ENCODE results near the gene FAM168A. TPM values are rescaled to one million over a fixed set of nuclear protein-coding genes. Genes with fewer than 3 reads are reported as not detected.

FAM168A gene
- total RNA-seq, 1 experiment from 2014 or later: 25.9 TPM

DNA sequence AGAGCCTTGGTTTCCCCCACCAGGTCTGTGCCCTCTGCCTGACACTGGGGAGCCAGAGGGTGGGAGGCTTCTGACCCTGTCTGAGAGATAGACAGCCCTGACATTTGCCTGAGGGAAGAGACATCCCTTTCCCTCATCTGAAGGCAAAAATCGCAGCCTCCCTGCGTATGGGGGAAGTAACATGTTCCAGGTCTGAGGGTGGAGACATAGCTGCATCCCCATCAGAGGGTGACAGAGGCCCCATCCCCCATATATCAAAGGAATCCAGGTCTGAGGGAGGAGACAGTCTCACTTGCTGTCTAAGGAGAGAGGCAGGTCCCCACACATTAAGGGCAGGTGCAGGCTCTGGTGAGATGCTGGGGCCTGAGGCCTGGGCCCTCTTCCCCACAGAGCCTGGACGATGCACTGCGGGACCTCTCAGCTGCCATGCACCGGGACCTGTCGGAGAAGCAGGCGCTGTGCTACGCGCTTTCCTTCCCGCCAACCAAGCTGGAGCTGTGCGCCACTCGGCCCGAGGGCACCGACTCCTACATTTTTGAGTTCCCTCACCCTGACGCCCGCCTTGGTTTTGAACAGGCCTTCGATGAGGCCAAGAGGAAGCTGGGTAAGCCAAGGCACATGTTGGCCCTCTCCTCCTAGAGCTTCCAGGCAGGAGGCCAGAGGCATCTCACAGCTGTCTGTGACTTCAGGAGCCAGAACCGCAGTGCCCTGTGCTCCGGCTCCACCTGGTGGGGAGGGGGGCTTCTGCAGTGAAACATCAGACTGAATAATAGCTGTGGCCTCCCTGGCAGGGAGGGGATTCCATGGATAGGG, 237.8 kb downstream of the FAM168A start:
- Mint-ChIP-seq H3K4me3 (no peak overlapping the region; the same call in 1 of the 2 replicates), H3K9me3 (no peaks in the 10 kb centered on the region), H3K27me3 (ENCODE audit: low read depth) (peaks cover 7% of the 10 kb centered on the region), H3K4me1 (peaks cover 8% of the 10 kb centered on the region), H3K27ac (no peak overlapping the region; the same call in 1 of the 2 replicates), H3K36me3 (no peaks in the 10 kb centered on the region)
- peak; percentile 23 for ATAC-seq
- peak; percentile 81 for DNase-seq (ENCODE audit: low spot score)
- ChIA-PET POLR2A (interaction anchor here (0.6 to 1.7 kb wide), 5 partner anchors 9 to 632 kb away, joined by 3 to 5 read pairs (median 4); no protein-coding TSS in a partner anchor), CTCF (interaction anchor here (0.5 to 6.5 kb wide), 39 partner anchors 9 to 302 kb away, joined by 3 to 124 read pairs (median 6); partner anchors contain the start of genes ARHGEF17, PLEKHB1 and RELT)
- TF ChIP-seq ZNF416 (CRISPR knock-in tag; IDR thresholded peaks at IDR 0.05) (no peak), EMX1 (CRISPR knock-in tag; IDR thresholded peaks at IDR 0.05) (no peak), CREM (CRISPR knock-in tag; IDR thresholded peaks at IDR 0.05) (no peak), CREB1 (CRISPR knock-in tag; IDR thresholded peaks at IDR 0.05) (no peak), GABPB1 (CRISPR knock-in tag; IDR thresholded peaks at IDR 0.05) (no peak), ZNF317 (CRISPR knock-in tag; IDR thresholded peaks at IDR 0.05; ENCODE audit: borderline replicate concordance, low read depth) (no peak)
- TF ChIP-seq, protein P1, sequence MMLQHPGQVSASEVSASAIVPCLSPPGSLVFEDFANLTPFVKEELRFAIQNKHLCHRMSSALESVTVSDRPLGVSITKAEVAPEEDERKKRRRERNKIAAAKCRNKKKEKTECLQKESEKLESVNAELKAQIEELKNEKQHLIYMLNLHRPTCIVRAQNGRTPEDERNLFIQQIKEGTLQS (CRISPR knock-in tag; conservative IDR thresholded peaks at IDR 0.05): no peak
- TF ChIP-seq, protein P2, sequence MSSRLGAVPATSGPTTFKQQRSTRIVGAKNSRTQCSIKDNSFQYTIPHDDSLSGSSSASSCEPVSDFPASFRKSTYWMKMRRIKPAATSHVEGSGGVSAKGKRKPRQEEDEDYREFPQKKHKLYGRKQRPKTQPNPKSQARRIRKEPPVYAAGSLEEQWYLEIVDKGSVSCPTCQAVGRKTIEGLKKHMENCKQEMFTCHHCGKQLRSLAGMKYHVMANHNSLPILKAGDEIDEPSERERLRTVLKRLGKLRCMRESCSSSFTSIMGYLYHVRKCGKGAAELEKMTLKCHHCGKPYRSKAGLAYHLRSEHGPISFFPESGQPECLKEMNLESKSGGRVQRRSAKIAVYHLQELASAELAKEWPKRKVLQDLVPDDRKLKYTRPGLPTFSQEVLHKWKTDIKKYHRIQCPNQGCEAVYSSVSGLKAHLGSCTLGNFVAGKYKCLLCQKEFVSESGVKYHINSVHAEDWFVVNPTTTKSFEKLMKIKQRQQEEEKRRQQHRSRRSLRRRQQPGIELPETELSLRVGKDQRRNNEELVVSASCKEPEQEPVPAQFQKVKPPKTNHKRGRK (CRISPR knock-in tag; IDR thresholded peaks at IDR 0.05; ENCODE audit: borderline replicate concordance): no peak
- TF ChIP-seq, protein P3, sequence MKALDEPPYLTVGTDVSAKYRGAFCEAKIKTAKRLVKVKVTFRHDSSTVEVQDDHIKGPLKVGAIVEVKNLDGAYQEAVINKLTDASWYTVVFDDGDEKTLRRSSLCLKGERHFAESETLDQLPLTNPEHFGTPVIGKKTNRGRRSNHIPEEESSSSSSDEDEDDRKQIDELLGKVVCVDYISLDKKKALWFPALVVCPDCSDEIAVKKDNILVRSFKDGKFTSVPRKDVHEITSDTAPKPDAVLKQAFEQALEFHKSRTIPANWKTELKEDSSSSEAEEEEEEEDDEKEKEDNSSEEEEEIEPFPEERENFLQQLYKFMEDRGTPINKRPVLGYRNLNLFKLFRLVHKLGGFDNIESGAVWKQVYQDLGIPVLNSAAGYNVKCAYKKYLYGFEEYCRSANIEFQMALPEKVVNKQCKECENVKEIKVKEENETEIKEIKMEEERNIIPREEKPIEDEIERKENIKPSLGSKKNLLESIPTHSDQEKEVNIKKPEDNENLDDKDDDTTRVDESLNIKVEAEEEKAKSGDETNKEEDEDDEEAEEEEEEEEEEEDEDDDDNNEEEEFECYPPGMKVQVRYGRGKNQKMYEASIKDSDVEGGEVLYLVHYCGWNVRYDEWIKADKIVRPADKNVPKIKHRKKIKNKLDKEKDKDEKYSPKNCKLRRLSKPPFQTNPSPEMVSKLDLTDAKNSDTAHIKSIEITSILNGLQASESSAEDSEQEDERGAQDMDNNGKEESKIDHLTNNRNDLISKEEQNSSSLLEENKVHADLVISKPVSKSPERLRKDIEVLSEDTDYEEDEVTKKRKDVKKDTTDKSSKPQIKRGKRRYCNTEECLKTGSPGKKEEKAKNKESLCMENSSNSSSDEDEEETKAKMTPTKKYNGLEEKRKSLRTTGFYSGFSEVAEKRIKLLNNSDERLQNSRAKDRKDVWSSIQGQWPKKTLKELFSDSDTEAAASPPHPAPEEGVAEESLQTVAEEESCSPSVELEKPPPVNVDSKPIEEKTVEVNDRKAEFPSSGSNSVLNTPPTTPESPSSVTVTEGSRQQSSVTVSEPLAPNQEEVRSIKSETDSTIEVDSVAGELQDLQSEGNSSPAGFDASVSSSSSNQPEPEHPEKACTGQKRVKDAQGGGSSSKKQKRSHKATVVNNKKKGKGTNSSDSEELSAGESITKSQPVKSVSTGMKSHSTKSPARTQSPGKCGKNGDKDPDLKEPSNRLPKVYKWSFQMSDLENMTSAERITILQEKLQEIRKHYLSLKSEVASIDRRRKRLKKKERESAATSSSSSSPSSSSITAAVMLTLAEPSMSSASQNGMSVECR (CRISPR knock-in tag; IDR thresholded peaks at IDR 0.05; ENCODE audit: borderline replicate concordance): no peak

DNA sequence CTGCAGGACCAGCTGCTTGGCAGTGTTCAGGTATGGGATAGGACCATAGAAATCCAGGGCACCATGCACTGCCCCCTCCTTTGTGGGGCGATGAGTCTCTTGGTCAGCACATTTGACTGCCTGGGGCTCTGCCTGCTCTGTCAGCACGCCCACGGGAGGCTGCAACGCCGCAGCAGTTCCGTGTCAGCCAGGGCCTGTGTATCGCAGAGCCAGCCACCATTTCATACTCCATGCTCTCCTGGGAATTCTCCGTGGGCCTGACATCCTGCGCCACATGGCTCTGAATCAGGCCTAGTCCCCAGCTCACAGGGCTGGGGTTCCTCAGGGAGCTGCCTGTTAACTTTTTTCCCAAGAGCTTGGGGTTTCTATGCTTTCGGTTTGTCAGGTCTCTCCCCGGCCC, 238.6 kb downstream of the FAM168A start:
- POLR2A ChIA-PET: no interaction called here
- TF ChIP-seq ETV6 (CRISPR knock-in tag; IDR thresholded peaks at IDR 0.05) (no peak), ZNF138 (CRISPR knock-in tag; conservative IDR thresholded peaks at IDR 0.05) (no peak), EMX1 (CRISPR knock-in tag; IDR thresholded peaks at IDR 0.05) (no peak)
- peaks cover 8% of the 10 kb centered on the region for H3K4me1 Mint-ChIP-seq
- no peaks in the 10 kb centered on the region for H3K9me3 Mint-ChIP-seq
- H3K27me3 Mint-ChIP-seq (ENCODE audit: low read depth): peaks cover 7% of the 10 kb centered on the region
- DNase-seq (ENCODE audit: low spot score) (no peak), ATAC-seq (no peak)
- H3K4me3 Mint-ChIP-seq: no peak overlapping the region
- CTCF ChIA-PET: interaction anchor here (1.5 to 6.5 kb wide), 12 partner anchors 8 to 67 kb away, joined by 11 to 124 read pairs (median 18); partner anchors contain the start of gene ARHGEF17
- no peaks in the 10 kb centered on the region for H3K36me3 Mint-ChIP-seq
- H3K27ac Mint-ChIP-seq: no peak overlapping the region

DNA sequence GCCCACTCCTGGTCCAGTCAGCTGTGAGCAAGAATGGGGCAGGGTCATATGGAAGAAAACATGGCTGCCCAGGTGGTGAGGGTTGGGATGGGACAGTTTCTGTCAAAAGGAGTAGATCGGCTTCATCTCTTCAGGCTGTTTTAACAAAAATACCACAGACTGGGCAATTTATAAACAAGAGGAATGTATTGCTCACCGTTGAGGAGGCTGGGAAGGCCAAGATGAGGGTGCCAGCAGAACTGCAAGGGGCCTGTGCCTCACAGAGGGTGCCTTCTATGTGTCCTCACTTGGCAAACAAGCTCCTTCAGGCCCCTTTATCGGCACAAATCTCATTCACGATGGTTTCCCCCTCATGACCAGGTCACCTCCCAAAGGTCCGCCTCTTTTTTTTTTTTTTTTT, 239.8 kb downstream of the FAM168A start:
- DNase-seq (ENCODE audit: low spot score): no peak
- CTCF ChIA-PET: interaction anchor here (0.6 to 6.5 kb wide), 12 partner anchors 10 to 69 kb away, joined by 3 to 64 read pairs (median 5); partner anchors contain the start of gene ARHGEF17
- no peaks in the 10 kb centered on the region for H3K36me3 Mint-ChIP-seq
- H3K9me3 Mint-ChIP-seq: no peaks in the 10 kb centered on the region
- no peak for ATAC-seq
- H3K27ac Mint-ChIP-seq: no peak overlapping the region
- H3K4me1 Mint-ChIP-seq: peaks cover 8% of the 10 kb centered on the region
- H3K27me3 Mint-ChIP-seq (ENCODE audit: low read depth): peaks cover 7% of the 10 kb centered on the region
- POLR2A ChIA-PET: no interaction called here
- H3K4me3 Mint-ChIP-seq: no peak overlapping the region
- TF ChIP-seq JAZF1 (CRISPR knock-in tag; IDR thresholded peaks at IDR 0.05) (no peak), ZNF416 (CRISPR knock-in tag; IDR thresholded peaks at IDR 0.05) (no peak), SP1 (CRISPR knock-in tag; conservative IDR thresholded peaks at IDR 0.05) (no peak), NR1H2 (CRISPR knock-in tag; IDR thresholded peaks at IDR 0.05) (no peak), TEAD4 (CRISPR knock-in tag; IDR thresholded peaks at IDR 0.05) (no peak), GRHL2 (CRISPR knock-in tag; IDR thresholded peaks at IDR 0.05; ENCODE audit: insufficient replicate concordance, severe bottlenecking) (no peak), SMAD4 (CRISPR knock-in tag; IDR thresholded peaks at IDR 0.05) (no peak), ZNF121 (CRISPR knock-in tag; IDR thresholded peaks at IDR 0.05) (no peak), ESRRA (CRISPR knock-in tag; IDR thresholded peaks at IDR 0.05; ENCODE audit: borderline replicate concordance) (no peak), CREB1 (CRISPR knock-in tag; IDR thresholded peaks at IDR 0.05) (no peak), ZNF671 (CRISPR knock-in tag; IDR thresholded peaks at IDR 0.05) (no peak)
- TF ChIP-seq, protein P4, sequence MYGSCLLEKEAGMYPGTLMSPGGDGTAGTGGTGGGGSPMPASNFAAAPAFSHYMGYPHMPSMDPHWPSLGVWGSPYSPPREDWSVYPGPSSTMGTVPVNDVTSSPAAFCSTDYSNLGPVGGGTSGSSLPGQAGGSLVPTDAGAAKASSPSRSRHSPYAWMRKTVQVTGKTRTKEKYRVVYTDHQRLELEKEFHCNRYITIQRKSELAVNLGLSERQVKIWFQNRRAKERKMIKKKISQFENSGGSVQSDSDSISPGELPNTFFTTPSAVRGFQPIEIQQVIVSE (CRISPR knock-in tag; IDR thresholded peaks at IDR 0.05; ENCODE audit: borderline replicate concordance): no peak
- TF ChIP-seq, protein P5, sequence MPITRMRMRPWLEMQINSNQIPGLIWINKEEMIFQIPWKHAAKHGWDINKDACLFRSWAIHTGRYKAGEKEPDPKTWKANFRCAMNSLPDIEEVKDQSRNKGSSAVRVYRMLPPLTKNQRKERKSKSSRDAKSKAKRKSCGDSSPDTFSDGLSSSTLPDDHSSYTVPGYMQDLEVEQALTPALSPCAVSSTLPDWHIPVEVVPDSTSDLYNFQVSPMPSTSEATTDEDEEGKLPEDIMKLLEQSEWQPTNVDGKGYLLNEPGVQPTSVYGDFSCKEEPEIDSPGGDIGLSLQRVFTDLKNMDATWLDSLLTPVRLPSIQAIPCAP (CRISPR knock-in tag; IDR thresholded peaks at IDR 0.05): no peak
- TF ChIP-seq, protein P6, sequence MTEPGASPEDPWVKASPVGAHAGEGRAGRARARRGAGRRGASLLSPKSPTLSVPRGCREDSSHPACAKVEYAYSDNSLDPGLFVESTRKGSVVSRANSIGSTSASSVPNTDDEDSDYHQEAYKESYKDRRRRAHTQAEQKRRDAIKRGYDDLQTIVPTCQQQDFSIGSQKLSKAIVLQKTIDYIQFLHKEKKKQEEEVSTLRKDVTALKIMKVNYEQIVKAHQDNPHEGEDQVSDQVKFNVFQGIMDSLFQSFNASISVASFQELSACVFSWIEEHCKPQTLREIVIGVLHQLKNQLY (CRISPR knock-in tag; IDR thresholded peaks at IDR 0.05): no peak
